Measurements from ENCODE around the gene LRMDA. TPM values are rescaled to one million over a fixed set of nuclear protein-coding genes. Genes with fewer than 3 reads are reported as not detected.

Gene LRMDA
- total RNA-seq, 1 donor from 2014 or later = 29.9 TPM

GRCh38 chr10:75439811-75440210, 8.4 kb downstream of the LRMDA start:
- intact Hi-C loops (cut with DNase I) = no loop called here
- Histone ChIP-seq H3K4me1 (no peaks in the 10 kb centered on the region), H3K27ac (no peak overlapping the region), H3K4me3 (no peak overlapping the region), H3K27me3 (ENCODE audit: low read depth) (no peaks in the 10 kb centered on the region), H3K9me3 (peaks cover 17% of the 10 kb centered on the region), H3K36me3 (peaks cover 13% of the 10 kb centered on the region)
- ATAC-seq = no peak
- no peak for DNase-seq
- TF ChIP-seq CTCF (IDR thresholded peaks at IDR 0.05) = no peak

- H3K36me3 ChIP-seq = peaks cover 13% of the 10 kb centered on the region
- no peak overlapping the region for H3K27ac ChIP-seq
- no peaks in the 10 kb centered on the region for H3K4me1 ChIP-seq
- H3K4me3 ChIP-seq = no peak overlapping the region
- no peaks in the 10 kb centered on the region for H3K27me3 ChIP-seq (ENCODE audit: low read depth)
- ATAC-seq = no peak
- DNase-seq = no peak
- H3K9me3 ChIP-seq = peaks cover 20% of the 10 kb centered on the region
- no peak for TF ChIP-seq CTCF (IDR thresholded peaks at IDR 0.05)
- intact Hi-C loops (cut with DNase I) = no loop called here
Observed at GRCh38 chr10:75440271-75440793, 8.9 kb downstream of the LRMDA start.

GRCh38 chr10:75441196-75441595, 9.8 kb downstream of the LRMDA start:
- no peaks in the 10 kb centered on the region for H3K4me1 ChIP-seq
- H3K36me3 ChIP-seq = peaks cover 13% of the 10 kb centered on the region
- no peak for DNase-seq
- intact Hi-C loops (cut with DNase I) = no loop called here
- H3K4me3 ChIP-seq = no peak overlapping the region
- H3K9me3 ChIP-seq = peaks cover 20% of the 10 kb centered on the region
- no peak overlapping the region for H3K27ac ChIP-seq
- no peak for TF ChIP-seq CTCF (IDR thresholded peaks at IDR 0.05)
- no peak for ATAC-seq
- H3K27me3 ChIP-seq (ENCODE audit: low read depth) = no peaks in the 10 kb centered on the region

GRCh38 chr10:75441682-75442081, 10.3 kb downstream of the LRMDA start:
- Histone ChIP-seq H3K27me3 (ENCODE audit: low read depth) (no peaks in the 10 kb centered on the region), H3K4me1 (no peaks in the 10 kb centered on the region), H3K36me3 (peaks cover 13% of the 10 kb centered on the region), H3K27ac (no peak overlapping the region), H3K9me3 (peaks cover 20% of the 10 kb centered on the region), H3K4me3 (no peak overlapping the region)
- ATAC-seq (no peak), DNase-seq (no peak)
- intact Hi-C loops (cut with DNase I) = no loop called here
- no peak for TF ChIP-seq CTCF (IDR thresholded peaks at IDR 0.05)

GRCh38 chr10:75443362-75443761, 11.9 kb downstream of the LRMDA start:
- Histone ChIP-seq H3K9me3 (peaks cover 20% of the 10 kb centered on the region), H3K36me3 (peaks cover 8% of the 10 kb centered on the region), H3K27ac (no peak overlapping the region), H3K27me3 (ENCODE audit: low read depth) (no peaks in the 10 kb centered on the region), H3K4me1 (no peaks in the 10 kb centered on the region), H3K4me3 (no peak overlapping the region)
- TF ChIP-seq CTCF (IDR thresholded peaks at IDR 0.05) = no peak
- no peak for DNase-seq
- no peak for ATAC-seq
- intact Hi-C loops (cut with DNase I) = no loop called here
